IPS DF 19.7 (cell line): Measurements from ENCODE around the gene TTC28.
"Not testable (repeated sequence)": the region's sequence is repeated elsewhere in the genome, so short reads cannot be mapped to it uniquely, and the experiment has no call there.

ENCODE experiments used
- DNase-seq: peaks from one replicate; pipeline ENCODE4 v3.0.0-alpha.2; 2013; ENCODE audit warnings: low read depth, low spot score

TTC28 gene

DNA sequence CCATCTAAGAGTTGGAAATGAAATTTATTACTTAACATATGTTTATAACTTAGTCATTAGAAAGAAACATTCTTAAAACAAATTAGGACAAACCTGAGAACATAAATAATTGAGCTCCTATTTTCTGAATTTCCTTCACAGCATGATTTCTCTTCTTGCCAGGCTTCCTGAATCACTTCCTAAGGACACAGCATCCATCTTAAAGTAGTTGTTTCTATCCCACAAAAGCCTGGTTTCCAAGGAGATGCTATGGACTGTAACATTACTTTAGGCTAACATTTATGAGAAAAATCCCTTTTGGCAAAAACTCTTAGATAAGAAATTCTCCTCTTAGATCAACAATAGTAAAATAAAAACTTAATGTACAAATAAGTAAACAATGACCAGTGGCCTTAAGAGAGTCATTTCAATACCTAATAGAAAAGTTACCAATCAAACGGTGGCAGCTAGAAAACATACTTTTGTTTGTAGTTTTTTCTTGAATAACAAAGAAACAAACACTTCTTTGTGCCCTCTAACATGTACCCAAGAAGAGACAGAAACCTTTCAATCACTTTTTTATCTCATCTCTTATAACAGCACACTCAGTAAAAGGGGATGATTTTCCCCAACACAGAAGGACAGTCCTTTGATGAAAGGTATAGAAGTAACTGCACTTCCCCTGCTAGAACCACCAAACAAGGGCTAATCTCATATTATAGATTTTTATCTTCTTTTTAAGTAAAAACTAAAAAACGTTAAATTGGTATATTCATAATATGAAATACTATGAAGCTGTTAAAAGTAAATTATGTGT lies 74.5 kb downstream of the TTC28 start:
- no peak for DNase-seq

DNA sequence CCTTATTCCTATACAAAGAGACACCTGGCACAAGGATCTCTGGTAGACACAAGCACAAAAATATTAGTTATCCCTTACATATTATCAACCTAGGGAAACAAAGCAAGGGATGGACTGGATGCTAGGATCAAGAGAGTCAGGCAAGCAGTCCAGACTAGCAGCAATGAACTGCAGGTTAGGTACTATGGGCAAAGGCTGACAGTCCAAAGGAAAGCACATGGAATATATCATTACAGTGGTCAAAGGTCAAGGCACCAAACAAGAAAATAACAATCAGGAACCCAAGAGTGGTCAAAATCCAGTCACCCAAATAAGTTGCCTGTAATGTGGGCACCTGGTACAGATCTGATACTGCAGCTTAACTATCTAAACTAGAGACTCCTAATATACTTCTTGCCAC lies 77.7 kb downstream of the TTC28 start:
- DNase-seq: no peak

DNA sequence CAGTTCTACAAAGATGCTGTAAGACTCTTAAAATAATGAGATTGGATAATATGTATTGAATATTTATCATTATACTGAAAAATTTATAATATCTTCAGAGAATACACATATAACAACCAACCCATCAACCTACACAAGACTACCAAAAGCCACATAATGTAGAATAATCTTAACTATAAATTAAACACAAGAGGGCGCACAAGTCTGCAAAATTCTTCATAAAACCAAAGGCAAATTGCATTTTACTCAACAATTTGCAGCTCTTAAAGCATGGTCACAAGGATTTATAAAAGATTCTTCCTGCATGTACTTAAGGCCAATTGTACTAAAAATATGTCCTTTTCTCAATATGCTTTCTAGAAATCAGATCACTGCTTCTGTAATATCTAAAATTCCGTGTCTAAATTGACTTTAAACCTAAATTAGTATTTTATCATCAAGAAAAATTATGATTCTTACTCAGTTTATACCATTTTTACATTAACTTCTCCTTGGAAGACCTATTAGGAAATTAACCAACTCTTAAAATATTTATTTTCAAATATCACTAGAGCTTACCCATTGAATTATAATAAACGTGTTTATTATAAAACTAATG lies 79.0 kb downstream of the TTC28 start:
- DNase-seq: no peak

DNA sequence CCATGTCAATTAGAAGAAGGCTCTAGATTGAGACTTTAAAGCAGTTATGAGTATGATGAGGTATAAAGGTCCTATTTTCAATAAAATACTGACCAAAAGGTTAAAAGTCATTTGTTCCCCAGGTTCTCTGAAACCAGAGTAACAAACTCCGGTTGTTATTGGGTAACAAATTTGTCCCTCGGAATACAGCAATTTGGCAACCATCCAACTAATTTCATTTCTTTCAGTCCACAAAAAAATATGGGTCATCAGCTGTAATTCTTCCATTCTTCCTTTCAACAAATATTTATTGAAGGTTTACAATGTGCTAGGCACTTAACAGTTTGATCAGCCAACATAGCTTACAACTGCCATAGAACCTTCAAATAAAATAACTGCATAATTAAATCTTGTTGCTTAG lies 79.9 kb downstream of the TTC28 start:
- DNase-seq: no peak

DNA sequence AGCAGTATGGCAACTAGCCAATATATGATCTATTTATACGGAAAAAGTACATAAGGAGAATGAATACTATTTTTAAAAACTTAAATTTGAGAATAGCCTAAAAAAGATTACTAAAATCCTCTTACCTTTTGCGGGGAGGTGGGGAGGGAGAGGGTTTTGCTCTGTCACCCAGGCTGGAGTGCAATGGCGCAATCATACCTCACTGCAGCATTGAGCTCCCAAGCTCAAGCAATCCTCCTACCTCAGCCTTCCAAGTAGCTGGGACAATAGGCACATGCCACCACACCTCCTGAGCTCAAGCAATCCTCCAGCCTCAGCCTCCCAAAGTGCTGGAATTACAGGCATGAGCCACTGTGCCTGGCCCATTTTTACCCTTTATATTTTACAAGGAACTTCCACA lies 82.0 kb downstream of the TTC28 start:
- DNase-seq: no peak

DNA sequence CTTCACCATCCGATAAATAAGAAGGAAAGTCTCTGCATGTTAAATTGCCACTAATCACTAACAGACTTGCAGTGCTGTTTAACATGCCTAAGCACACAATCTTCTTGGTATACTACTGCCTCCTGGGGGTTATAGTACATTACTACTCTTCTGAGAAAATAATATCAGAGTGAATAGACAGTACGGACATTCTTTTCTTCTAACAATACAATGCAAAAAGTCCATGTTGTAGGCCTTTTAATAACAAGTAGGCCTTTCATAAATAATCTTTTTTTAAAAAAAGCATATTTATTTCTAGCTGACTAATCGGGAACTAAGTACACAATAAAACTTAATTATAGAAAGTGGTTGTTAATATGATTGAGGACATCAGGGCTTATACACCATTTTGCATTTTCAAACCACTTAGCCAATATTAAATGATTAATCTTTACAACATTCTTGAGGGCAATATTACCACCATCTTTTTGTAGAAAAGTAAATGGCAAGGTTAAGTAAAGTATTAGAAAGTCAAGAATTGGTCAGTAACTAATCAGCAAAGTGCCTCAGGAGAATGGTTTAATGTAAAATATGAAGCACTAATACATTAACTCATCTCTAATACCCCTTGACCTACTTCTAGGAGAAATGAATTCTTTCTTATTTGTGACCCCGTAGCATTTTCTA lies 84.7 kb downstream of the TTC28 start:
- no peak for DNase-seq

DNA sequence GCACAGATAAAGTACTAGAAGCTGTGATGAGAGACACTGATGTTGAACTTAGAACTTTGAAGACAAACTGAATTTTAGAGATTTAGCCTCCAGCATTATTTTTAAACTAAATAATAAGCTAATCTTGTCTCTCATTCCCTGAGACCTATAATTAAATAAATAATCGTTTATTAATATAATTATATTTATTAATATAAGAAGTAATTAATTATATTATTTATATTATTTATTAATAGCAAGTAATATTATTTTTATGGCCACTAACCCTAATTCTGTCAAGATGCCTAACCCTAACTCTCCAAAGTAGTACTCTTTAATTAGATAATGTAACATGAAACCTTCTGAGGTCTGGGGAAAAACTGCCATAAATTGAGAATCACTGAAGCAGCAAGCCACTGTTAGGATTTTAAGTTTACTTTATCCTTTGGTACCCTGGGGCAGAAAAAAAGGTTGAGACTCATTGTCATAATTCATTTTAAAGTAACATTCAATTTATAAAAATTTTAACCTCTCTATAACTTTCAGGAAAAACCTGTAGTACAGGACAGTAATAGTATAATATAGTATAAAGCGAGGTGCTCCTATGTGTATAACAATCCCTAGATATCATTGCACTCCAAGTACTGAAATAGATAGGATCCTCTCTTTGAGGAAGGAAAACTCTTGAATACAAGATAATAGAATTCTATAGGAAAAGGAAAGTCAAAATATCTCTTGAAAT lies 85.4 kb downstream of the TTC28 start:
- no peak for DNase-seq

DNA sequence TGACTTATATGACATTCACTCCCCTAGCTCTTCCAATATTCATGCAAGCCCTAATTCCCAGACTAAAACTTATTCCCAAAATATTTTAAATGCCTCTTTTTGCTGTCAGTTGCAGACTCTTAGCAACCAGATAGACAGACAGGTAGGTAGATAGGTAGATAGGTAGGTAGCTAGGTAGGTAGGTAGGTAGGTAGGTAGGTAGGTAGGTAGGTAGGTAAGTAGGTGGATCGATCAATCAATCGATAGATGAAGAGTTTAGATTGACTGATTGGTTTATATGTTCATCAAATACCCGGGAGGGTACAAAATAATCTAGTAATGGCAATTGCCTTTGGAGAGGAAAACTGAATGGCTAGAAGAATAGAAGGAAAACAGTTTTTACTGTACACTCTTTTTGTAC lies 86.3 kb downstream of the TTC28 start:
- DNase-seq: no peak

DNA sequence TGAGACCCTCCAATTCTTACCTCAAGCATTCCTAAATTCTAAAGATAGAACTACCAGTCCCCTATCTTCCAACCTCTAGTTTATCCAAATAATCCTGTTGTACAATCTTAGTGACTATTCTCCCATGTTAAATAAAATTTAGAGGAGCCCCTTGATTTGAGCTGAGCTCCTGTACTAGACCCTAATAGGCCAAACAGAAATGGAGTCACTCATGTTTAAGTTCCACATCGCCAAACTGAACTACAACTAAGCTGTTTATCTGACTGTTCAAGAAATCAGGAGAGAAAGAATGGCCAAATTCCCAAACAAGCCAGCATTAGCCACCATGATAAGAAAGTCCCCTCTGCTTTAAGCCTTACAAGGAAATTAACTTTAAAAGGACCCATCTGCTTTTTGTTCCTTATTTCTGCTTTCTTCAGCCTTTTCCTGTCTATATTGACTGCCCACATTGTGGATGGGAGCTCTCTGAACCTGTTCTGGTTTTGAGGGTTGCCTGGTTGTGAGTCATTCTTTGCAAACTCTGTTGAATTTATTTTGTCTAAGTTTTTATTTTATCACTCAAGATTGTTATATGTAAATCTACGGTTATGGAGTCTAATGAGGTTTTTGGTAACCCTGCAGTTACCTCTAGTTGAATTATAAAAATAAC lies 90.4 kb downstream of the TTC28 start:
- no peak for DNase-seq

DNA sequence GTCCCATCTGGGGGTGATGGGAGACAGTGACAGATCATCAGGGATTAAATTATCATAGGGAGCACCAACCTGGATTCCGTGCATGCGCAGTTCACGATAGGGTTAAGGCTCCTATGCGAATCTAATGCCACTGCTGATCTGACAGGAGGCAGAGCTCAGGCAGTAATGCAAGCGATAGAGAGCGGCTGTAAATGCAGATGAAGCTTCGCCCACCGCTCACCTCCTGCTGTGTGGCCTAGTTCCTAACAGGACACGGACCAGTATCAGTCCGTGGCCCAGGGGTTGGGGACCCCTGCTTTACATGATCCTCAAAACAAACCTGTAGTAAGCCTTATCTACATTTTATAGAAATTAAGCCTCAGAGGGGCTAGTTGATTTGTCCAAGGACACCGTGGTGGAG lies 94.3 kb downstream of the TTC28 start:
- no peak for DNase-seq

DNA sequence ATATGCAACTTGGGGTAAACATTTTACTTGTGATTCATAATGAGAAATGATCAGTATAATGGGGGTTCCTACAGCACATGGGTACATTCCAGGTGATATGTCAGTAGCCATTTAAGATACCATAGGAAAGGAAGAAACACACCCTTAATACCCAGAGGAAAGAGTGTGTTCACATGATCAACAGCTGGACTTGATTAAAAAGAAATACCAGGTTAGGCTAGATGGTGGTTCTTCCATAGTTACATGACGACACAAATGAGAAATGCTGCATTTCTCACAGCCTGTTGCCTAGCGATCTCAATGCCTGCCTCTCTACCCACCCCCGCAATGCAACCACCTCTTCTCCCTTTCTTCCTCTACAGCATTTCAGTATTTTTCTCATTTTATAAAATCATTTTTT lies 96.8 kb downstream of the TTC28 start:
- no peak for DNase-seq

DNA sequence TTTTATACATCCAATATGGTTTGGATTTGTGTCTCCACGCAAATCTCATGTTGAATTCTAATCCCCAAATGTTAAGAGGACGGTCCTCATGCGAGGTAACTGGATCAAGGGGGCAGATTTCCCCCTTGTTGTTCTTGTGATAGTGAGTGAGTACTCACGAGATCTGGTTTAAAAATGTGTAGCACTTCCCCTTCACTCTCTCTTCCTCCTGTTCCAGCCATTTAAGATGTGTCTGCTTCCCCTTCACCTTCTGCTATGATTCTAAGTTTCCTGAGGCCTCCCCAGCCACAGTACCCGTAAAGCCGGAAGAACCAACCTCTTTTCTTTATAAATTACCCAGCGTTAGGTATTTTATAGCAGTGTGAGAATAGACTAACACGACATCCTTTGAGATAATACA lies 98.6 kb downstream of the TTC28 start:
- no peak for DNase-seq

DNA sequence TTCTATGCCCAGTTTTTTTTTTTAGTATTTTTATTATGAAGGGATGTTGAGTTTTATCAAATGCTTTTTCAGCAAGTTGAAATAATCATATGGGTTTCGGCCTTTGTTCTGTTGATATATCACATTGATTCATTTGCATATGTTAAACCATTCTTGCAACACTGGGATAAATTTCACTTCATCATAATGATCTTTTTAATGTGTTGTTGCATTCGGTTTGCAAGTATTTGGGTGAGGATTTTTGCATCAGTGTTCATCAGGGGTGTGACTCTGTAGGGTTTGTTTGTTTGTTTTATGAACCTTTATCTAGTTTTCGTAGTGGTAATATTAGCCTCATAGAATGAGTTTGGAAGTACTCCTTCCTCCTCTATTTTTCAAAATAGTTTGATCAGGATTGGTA lies 103.5 kb downstream of the TTC28 start:
- DNase-seq: no peak

DNA sequence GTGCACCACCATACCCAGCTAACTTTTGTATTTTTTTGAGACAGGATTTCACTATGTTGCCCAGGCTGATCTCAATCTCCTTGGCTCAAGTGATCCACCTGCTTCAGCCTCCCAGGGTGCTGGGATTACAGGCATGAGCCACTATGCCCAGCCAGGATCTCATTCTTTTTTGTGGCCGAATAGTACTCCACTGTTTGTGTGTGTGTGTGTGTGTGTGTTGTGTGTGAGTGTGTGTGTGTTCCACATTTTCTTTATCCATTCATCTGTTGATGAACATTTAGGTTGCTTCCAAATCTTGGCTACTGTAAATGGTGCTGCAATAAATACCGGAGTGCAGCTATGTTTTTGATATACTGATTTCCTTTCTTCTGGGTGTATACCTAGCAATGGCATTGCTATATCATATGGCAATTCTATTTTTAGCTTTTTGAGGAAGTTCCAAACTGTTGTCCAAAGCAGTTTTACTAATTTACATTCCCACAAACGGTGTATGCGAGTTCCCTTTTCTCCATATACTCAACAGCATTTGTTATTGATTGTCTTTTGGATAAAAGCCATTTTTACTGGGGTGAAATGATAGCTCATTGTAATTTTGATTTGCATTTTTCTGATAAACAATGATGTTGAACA lies 105.4 kb downstream of the TTC28 start:
- DNase-seq: no peak

DNA sequence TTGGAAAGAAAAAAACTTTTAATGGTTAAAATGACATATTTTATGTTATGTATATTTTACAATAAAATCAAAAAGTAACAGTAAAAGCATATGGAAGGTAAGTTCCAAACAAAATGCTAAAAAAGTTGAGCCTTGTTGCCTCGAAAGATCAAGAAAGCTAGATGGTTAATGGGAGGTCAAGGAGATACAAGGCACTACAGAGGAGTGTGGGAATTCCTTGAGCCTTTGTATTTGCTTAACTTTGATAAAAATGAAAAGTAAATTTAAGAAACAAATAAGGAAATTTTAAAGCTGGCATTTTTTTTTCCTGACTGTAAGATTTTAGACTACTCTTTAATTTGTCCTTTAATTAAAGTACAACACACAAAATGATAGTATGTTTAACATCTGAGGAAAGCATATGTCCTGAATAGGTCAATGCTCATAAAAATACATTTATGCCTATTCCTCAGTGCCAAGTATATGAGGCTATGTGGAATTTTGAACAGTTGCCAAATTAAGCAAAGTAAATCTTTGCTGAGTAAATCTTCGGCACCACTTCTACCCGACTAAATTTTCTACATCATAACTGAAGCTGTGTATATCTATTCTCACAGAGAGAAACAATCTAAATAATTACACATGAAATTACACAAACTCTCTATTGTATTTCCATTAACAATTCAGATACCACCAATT lies 108.8 kb downstream of the TTC28 start:
- DNase-seq: no peak

DNA sequence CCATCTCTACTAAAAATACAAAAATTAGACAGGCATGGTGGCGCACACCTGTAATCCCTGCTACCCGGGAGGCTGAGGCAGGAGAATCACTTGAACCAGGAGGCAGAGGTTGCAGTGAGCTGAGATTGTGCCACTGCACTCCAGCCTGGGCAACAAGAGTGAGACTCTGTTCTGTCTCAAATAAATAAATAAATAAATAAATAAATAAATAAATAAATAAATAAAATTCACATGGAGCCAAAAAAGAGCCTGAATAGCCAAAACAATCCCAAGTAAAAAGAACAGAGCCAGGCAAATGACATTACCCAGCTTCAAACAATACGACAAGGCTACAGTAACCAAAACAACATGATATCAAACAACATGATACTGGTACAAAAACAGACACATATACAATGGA lies 110.7 kb downstream of the TTC28 start:
- DNase-seq: not testable (repeated sequence)

DNA sequence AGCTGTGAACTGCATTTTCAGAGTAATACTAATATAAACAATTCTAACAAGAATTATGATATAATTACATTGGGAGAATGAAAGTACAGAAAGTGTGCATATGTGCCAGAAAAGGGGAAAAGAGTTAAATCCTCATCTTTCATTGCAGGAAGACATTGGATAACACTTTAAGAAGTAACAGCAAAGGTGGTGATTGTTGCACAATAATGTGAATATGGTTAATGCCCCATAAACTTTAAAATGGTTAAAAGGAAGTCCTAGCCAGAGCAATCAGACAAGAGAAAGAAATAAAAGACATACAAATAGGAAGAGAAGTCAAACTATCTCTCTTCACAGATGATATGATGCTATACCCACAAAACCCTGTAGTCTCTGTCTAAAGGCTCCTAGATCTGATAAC lies 111.5 kb downstream of the TTC28 start:
- no peak for DNase-seq

DNA sequence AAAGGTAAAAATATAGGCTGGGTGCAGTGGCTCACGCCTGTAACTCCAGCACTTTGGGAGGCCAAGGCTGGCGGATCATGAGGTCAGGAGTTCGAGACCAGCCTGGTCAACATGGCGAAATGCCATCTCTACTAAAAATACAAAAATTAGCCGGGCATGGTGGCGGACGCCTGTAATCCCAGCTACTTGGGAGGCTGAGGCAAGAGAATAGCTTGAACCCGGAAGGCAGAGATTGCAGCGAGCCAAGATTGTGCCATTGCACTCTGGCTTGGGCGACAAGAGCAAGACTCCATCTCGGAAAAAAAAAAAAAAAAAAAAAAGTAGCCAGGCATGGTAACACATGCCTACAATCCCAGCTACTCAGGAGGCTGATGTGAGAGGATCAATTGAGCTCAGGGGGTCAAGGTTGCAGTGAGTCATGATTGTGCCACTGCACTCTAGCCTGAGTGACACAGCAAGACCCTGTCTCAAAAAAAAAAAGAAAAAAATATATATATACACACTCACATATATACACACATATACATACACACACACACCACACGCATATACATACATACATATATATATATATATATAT lies 112.6 kb downstream of the TTC28 start:
- not testable (repeated sequence) for DNase-seq

DNA sequence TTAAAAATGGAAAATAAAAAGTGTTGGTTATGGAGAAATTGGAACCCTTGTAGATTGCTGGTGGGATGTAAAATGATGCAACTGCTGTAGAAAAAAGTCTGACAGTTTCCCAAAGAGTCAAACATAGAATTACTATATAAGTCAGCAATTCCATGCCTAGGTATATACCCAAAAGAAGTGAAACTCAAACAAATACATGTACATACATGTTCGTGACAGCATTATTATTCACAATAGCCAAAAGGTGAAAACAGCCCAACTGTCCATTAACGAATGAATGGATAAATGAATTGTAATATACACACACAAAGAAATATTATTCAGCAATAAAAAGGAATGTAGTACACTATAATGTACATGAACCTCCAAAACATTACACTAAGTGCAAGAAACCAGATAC lies 116.0 kb downstream of the TTC28 start:
- no peak for DNase-seq

DNA sequence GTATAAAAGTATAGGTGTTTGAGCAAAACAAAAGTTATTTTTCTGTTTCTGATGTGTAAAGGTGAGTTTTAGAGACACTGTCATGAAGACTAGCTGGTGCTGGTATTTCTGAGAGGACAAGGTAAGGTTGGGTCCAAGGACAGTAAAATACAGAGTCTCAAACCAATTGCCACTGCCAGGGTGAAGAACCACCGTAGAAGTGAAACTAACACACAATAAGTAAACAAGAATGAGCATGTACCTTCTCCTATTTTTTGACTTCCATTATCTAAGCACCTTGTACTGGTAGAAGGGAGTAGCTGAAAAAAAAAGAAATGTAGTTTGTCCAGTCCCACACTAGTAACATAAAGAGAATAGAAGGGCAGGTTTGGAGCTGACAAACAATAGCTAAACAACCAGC lies 117.3 kb downstream of the TTC28 start:
- DNase-seq: no peak

DNA sequence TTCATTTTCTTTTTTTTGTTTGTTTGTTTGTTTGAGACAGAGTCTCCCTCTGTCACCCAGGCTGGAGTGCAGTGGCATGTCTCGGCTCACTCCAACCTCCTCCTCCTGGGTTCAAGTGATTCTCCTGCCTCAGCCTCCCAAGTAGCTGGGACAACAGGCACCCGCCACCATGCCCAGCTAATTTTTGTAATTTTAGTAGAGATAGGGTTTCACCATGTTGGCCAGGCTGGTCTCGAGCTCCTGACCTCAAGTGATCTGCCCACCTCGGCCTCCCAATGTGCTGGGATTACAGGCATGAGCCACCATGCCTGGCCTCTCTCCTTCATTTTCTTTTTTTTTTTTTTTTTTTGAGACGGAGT lies 118.9 kb downstream of the TTC28 start:
- DNase-seq: not testable (repeated sequence)
